ENCODE measurements around the gene SAG.

DNA sequence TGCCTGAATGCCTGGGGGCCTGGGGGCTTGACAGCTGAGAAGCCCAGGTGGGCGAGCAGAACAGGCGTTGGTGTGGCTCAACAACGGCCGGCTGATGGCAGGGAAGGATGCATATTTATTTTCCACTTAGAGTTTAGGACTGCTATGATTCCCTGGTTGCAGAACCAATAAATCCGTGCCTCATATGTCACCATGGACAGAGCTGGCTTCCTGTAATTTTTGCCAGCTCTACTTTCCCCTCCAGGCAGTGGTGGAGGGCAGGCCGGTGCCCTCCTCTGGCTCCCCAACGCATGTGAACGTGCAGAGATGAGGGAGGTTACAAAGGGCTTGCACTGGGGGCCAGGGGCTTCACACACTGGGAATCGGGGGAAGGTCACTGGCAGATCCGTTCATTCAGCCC lies 18.2 kb downstream of the SAG start:
- TF ChIP-seq, protein P1, sequence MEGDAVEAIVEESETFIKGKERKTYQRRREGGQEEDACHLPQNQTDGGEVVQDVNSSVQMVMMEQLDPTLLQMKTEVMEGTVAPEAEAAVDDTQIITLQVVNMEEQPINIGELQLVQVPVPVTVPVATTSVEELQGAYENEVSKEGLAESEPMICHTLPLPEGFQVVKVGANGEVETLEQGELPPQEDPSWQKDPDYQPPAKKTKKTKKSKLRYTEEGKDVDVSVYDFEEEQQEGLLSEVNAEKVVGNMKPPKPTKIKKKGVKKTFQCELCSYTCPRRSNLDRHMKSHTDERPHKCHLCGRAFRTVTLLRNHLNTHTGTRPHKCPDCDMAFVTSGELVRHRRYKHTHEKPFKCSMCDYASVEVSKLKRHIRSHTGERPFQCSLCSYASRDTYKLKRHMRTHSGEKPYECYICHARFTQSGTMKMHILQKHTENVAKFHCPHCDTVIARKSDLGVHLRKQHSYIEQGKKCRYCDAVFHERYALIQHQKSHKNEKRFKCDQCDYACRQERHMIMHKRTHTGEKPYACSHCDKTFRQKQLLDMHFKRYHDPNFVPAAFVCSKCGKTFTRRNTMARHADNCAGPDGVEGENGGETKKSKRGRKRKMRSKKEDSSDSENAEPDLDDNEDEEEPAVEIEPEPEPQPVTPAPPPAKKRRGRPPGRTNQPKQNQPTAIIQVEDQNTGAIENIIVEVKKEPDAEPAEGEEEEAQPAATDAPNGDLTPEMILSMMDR (IDR thresholded peaks at IDR 0.05): no peak
- TF ChIP-seq POLR2A (IDR thresholded peaks at IDR 0.05): no peak

Data from lower leg skin (tissue), 3 donors.